Neural cell (in vitro differentiated cells): ENCODE measurements around the gene ZBTB17. TPM values are rescaled to one million over a fixed set of nuclear protein-coding genes. Genes with fewer than 3 reads are reported as not detected.

ENCODE experiments used
- H2AFZ ChIP-seq: fragments of 200-600, 300-800 bp; sonication (generic), shearing (Covaris generic); 2 replicates; pipeline ENCODE4 v1.6.0; 2014; ENCODE audit warnings: low read depth, mild to moderate bottlenecking, antibody characterized with exemption, low read length, moderate library complexity
- H3F3A ChIP-seq: fragments of 200-600 bp; shearing (Covaris generic); 2 replicates; pipeline ENCODE4 v1.6.1; 2016; ENCODE audit warnings: mild to moderate bottlenecking, moderate library complexity, mixed read lengths, antibody characterized with exemption, low read length; ENCODE audit not compliant: insufficient read depth, poor library complexity, severe bottlenecking
- H3K27ac ChIP-seq: fragments of 200-600, 300-800 bp; sonication (generic), shearing (Covaris generic); 2 replicates; pipeline ENCODE4 v1.5.1; 2014; ENCODE audit warnings: mild to moderate bottlenecking, low read length, moderate library complexity
- H3K27me3 ChIP-seq: fragments of 300-800, 200-600 bp; sonication (generic), shearing (Covaris generic); 2 replicates; pipeline ENCODE4 v1.6.0; 2014; ENCODE audit warnings: mild to moderate bottlenecking, low read depth, low read length, moderate library complexity; ENCODE audit not compliant: insufficient read depth
- H3K36me3 ChIP-seq: fragments of 300-800, 200-600 bp; sonication (generic), shearing (Covaris generic); 2 replicates; pipeline ENCODE4 v1.5.1; 2014; ENCODE audit warnings: mild to moderate bottlenecking, antibody characterized with exemption, low read length, moderate library complexity; ENCODE audit not compliant: insufficient read depth
- H3K4me2 ChIP-seq: fragments of 300-800, 200-600 bp; sonication (generic), shearing (Covaris generic); 2 replicates; pipeline ENCODE4 v1.6.0; 2014; ENCODE audit warnings: mild to moderate bottlenecking, low read length
- H3K4me3 ChIP-seq: fragments of 300-800, 200-600 bp; sonication (generic), shearing (Covaris generic); 2 replicates; pipeline ENCODE4 v1.5.1; 2014; ENCODE audit warnings: mild to moderate bottlenecking, low read length, moderate library complexity
- H3K79me2 ChIP-seq: fragments of 200-600 bp; shearing (Covaris generic); replicated peaks from 2 replicates; pipeline ENCODE4 v1.6.0; 2014; ENCODE audit warnings: mild to moderate bottlenecking, low read length, moderate library complexity; ENCODE audit not compliant: insufficient read depth
- H3K9ac ChIP-seq: fragments of 300-800, 200-600 bp; sonication (generic), shearing (Covaris generic); 2 replicates; pipeline ENCODE4 v1.6.1; 2016; ENCODE audit warnings: mild to moderate bottlenecking, low read length, mixed read lengths
- H3K9me2 ChIP-seq: fragments of 200-600 bp; shearing (Covaris generic); 2 replicates; pipeline ENCODE4 v1.6.1; 2016; ENCODE audit warnings: mild to moderate bottlenecking, low read length, mixed read lengths; ENCODE audit not compliant: insufficient read depth
- H3K9me3 ChIP-seq: fragments of 200-600, 300-800 bp; sonication (generic), shearing (Covaris generic); 2 replicates; pipeline ENCODE4 v1.6.1; 2016; ENCODE audit warnings: mild to moderate bottlenecking, mixed run types, low read length, moderate library complexity, mixed read lengths
- H4K20me1 ChIP-seq: fragments of 200-600 bp; shearing (Covaris generic); 2 replicates; pipeline ENCODE4 v1.6.1; 2016; ENCODE audit warnings: mild to moderate bottlenecking, mixed run types; ENCODE audit not compliant: insufficient read depth
- CTCF ChIP-seq: fragments of 450-650 bp; IDR thresholded peaks from 2 replicates; pipeline ENCODE4 v1.5.1; 2014; ENCODE audit warnings: antibody characterized with exemption, mild to moderate bottlenecking, moderate library complexity; ENCODE audit not compliant: poor library complexity, severe bottlenecking
- EP300 ChIP-seq: fragments of 450-650 bp; conservative IDR thresholded peaks from 2 replicates; pipeline ENCODE4 v1.6.1; 2014; ENCODE audit warnings: antibody characterized with exemption, mild to moderate bottlenecking, moderate library complexity; ENCODE audit not compliant: poor library complexity, severe bottlenecking
- POLR2AphosphoS5 ChIP-seq: IDR thresholded peaks from 2 replicates; pipeline ENCODE4 v1.6.1; 2012
- REST ChIP-seq: IDR thresholded peaks from 2 replicates; pipeline ENCODE4 v1.6.1; 2012; ENCODE audit warnings: borderline replicate concordance
- SMC3 ChIP-seq: fragments of 450-650 bp; conservative IDR thresholded peaks from 2 replicates; pipeline ENCODE4 v1.6.1; 2014; ENCODE audit warnings: antibody characterized with exemption, mild to moderate bottlenecking, moderate library complexity; ENCODE audit not compliant: poor library complexity
- TAF1 ChIP-seq: IDR thresholded peaks from 2 replicates; pipeline ENCODE4 v1.6.1; 2012; ENCODE audit warnings: low read depth
- polyA plus RNA-seq: library from polyadenylated mRNA; depleted of rRNA; stranded (reverse); fragments of >200 nt; gene quantifications from 2 replicates; pipeline ENCODE4 v1.2.3, GENCODE V29; 2014

Gene ZBTB17
- polyA plus RNA-seq, 1 donor from 2014 or later, result 114 TPM

GRCh38 chr1:16013220-16013907 is 37.5 kb upstream of the ZBTB17 start:
- no peak overlapping the region for H3K9ac ChIP-seq
- H3K27ac ChIP-seq, result no peak overlapping the region
- no peak overlapping the region for H3K4me2 ChIP-seq

GRCh38 chr1:16012590-16013219 is 36.8 kb upstream of the ZBTB17 start:
- no peaks in the 10 kb centered on the region for H3K79me2 ChIP-seq
- no peaks in the 10 kb centered on the region for H3K36me3 ChIP-seq
- H3K4me3 ChIP-seq, result no peak overlapping the region
- no peak overlapping the region for H3K9ac ChIP-seq
- no peaks in the 10 kb centered on the region for H3K27me3 ChIP-seq
- no peaks in the 10 kb centered on the region for H3K9me2 ChIP-seq
- H3K27ac ChIP-seq, result no peak overlapping the region
- H3K9me3 ChIP-seq, result no peaks in the 10 kb centered on the region
- H4K20me1 ChIP-seq, result no peaks in the 10 kb centered on the region
- TF ChIP-seq SMC3 (no peak), CTCF (no peak), POLR2AphosphoS5 (no peak), EP300 (no peak), REST (no peak)
- no peaks in the 10 kb centered on the region for H3F3A ChIP-seq
- no peak overlapping the region for H2AFZ ChIP-seq
- no peak overlapping the region for H3K4me2 ChIP-seq

More at GRCh38 chr1:16013220-16013907, 37.5 kb upstream of the ZBTB17 start:
- TF ChIP-seq REST, result no peak
- no peak for TF ChIP-seq EP300
- no peak for TF ChIP-seq POLR2AphosphoS5
- no peak for TF ChIP-seq TAF1
- no peak overlapping the region for H2AFZ ChIP-seq
- H3K9me3 ChIP-seq, result no peaks in the 10 kb centered on the region
- H3K4me3 ChIP-seq, result no peak overlapping the region
- H3K27me3 ChIP-seq, result no peaks in the 10 kb centered on the region
- no peaks in the 10 kb centered on the region for H3K36me3 ChIP-seq
- no peaks in the 10 kb centered on the region for H3F3A ChIP-seq
- H3K79me2 ChIP-seq, result no peaks in the 10 kb centered on the region
- no peaks in the 10 kb centered on the region for H3K9me2 ChIP-seq
- H4K20me1 ChIP-seq, result no peaks in the 10 kb centered on the region
